SK-N-SH treated with all-trans-retinoic acid at 6 μM for 48 hours (cell line): Measurements from ENCODE around the gene SVOPL.

ENCODE experiments used
- CREB5 ChIP-seq: fragments of 250-450 bp; sonication (Bioruptor Pico); IDR thresholded peaks from 2 replicates; pipeline ENCODE4 v1.5.1; 2020; ENCODE audit warnings: low read depth, mild to moderate bottlenecking, moderate library complexity
- ESRRG ChIP-seq: fragments of 250-450 bp; sonication (Bioruptor Pico); IDR thresholded peaks from 2 replicates; pipeline ENCODE4 v1.6.1; 2021; ENCODE audit warnings: mild to moderate bottlenecking
- OSR1 ChIP-seq: fragments of 250-450 bp; sonication (Bioruptor Pico); IDR thresholded peaks from 2 replicates; pipeline ENCODE4 v1.8.0; 2022; ENCODE audit warnings: moderate library complexity, mild to moderate bottlenecking, inconsistent platforms
- PPARA ChIP-seq: fragments of 250-450 bp; sonication (Bioruptor Pico); IDR thresholded peaks from 2 replicates; pipeline ENCODE4 v1.5.0; 2020; ENCODE audit warnings: mild to moderate bottlenecking, borderline replicate concordance
- SNAI2 ChIP-seq: fragments of 250-450 bp; sonication (Bioruptor Pico); IDR thresholded peaks from 2 replicates; pipeline ENCODE4 v1.5.0; 2020; ENCODE audit warnings: mild to moderate bottlenecking, moderate library complexity
- TOX ChIP-seq: fragments of 250-450 bp; sonication (Bioruptor Pico); IDR thresholded peaks from 2 replicates; pipeline ENCODE4 v1.8.0; 2021; ENCODE audit warnings: mild to moderate bottlenecking, moderate library complexity, borderline replicate concordance
- ZFP30 ChIP-seq: fragments of 450-650 bp; formaldehyde crosslinking; IDR thresholded peaks from 2 replicates; pipeline ENCODE4 v1.5.0; 2022; ENCODE audit warnings: mild to moderate bottlenecking, moderate library complexity
- ZNF565 ChIP-seq: fragments of 450-650 bp; formaldehyde crosslinking; conservative IDR thresholded peaks from 2 replicates; pipeline ENCODE4 v1.5.0; 2020; ENCODE audit warnings: low read depth, mild to moderate bottlenecking, moderate library complexity
- ZNF70 ChIP-seq: fragments of 450-650 bp; formaldehyde crosslinking; IDR thresholded peaks from 2 replicates; pipeline ENCODE4 v1.5.0; 2020; ENCODE audit warnings: mild to moderate bottlenecking, moderate library complexity
- ZNF8 ChIP-seq: fragments of 450-650 bp; formaldehyde crosslinking; IDR thresholded peaks from 2 replicates; pipeline ENCODE4 v1.5.0; 2020; ENCODE audit warnings: mild to moderate bottlenecking, moderate library complexity
- TF ChIP-seq, protein P1 (sequence below): fragments of 250-450 bp; sonication (Bioruptor Pico); IDR thresholded peaks from 2 replicates; pipeline ENCODE4 v1.8.0; 2020; ENCODE audit warnings: mild to moderate bottlenecking, moderate library complexity, borderline replicate concordance

GRCh38 chr7:138554674-138555073 lies 146.5 kb downstream of the SVOPL start:
- TF ChIP-seq TOX (CRISPR knock-in tag) (no peak), OSR1 (CRISPR knock-in tag) (no peak), ZNF565 (CRISPR knock-in tag) (no peak), PPARA (no peak), ZNF8 (CRISPR knock-in tag) (no peak), ZNF70 (CRISPR knock-in tag) (no peak), SNAI2 (CRISPR knock-in tag) (no peak), ZFP30 (CRISPR knock-in tag) (no peak), ESRRG (no peak), CREB5 (CRISPR knock-in tag) (no peak)
- TF ChIP-seq, protein P1, sequence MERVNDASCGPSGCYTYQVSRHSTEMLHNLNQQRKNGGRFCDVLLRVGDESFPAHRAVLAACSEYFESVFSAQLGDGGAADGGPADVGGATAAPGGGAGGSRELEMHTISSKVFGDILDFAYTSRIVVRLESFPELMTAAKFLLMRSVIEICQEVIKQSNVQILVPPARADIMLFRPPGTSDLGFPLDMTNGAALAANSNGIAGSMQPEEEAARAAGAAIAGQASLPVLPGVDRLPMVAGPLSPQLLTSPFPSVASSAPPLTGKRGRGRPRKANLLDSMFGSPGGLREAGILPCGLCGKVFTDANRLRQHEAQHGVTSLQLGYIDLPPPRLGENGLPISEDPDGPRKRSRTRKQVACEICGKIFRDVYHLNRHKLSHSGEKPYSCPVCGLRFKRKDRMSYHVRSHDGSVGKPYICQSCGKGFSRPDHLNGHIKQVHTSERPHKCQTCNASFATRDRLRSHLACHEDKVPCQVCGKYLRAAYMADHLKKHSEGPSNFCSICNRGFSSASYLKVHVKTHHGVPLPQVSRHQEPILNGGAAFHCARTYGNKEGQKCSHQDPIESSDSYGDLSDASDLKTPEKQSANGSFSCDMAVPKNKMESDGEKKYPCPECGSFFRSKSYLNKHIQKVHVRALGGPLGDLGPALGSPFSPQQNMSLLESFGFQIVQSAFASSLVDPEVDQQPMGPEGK (CRISPR knock-in tag) = no peak
